ENCODE measurements around the gene USP17L5.
"Not testable (repeated sequence)": the region's sequence is repeated elsewhere in the genome, so short reads cannot be mapped to it uniquely, and the experiment has no call there.

The USP17L5 gene, protein sequence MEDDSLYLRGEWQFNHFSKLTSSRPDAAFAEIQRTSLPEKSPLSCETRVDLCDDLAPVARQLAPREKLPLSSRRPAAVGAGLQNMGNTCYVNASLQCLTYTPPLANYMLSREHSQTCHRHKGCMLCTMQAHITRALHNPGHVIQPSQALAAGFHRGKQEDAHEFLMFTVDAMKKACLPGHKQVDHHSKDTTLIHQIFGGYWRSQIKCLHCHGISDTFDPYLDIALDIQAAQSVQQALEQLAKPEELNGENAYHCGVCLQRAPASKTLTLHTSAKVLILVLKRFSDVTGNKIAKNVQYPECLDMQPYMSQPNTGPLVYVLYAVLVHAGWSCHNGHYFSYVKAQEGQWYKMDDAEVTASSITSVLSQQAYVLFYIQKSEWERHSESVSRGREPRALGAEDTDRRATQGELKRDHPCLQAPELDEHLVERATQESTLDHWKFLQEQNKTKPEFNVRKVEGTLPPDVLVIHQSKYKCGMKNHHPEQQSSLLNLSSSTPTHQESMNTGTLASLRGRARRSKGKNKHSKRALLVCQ

DNA sequence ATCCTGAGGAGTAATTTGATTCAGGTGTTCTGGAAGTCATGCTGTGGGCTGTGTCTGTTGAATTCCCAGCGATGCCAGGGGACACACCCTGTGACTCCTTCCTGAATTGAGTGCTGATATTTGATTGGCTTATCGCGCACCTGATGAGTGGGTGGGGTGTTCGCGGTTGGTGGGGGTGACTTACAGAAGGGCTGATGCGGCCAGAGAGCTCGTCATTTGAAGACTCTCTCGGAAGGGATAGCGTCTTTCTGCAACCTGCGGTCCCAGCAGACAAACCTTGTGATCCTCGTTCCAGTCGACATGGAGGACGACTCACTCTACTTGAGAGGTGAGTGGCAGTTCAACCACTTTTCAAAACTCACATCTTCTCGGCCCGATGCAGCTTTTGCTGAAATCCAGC lies at the start of gene USP17L5:
TSS of gene USP17L5 (plus strand) at position 301 of the 400 bp plus-strand sequence. CDS start at position 301, 0 bp downstream.
- not testable (repeated sequence) for DNase-seq (ENCODE audit: low spot score)

DNA sequence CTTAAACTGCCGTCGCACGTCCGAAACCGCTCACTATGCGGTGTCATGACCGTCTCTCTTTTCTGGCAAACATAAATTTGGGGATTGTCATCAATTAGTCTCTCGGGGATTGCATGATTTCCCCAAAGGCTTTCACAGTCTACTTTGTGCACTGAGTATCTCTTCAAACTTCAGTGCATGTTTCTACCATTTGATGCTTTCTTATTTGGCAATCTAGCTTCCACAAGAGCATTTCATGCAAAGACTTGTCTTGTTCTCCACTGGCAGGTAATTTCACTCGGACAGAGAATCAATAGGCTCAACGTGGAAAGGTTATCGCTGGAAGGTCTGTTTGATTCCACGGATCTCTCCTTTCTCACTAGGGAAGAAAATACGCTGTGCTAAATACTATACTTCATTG lies 15.0 kb upstream of the USP17L5 start:
- not testable (repeated sequence) for DNase-seq (ENCODE audit: low spot score)

DNA sequence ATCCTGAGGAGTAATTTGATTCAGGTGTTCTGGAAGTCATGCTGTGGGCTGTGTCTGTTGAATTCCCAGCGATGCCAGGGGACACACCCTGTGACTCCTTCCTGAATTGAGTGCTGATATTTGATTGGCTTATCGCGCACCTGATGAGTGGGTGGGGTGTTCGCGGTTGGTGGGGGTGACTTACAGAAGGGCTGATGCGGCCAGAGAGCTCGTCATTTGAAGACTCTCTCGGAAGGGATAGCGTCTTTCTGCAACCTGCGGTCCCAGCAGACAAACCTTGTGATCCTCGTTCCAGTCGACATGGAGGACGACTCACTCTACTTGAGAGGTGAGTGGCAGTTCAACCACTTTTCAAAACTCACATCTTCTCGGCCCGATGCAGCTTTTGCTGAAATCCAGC lies 14.3 kb upstream of the USP17L5 start, which contains the start of gene USP17L24:
TSS of gene USP17L24 (plus strand) at position 301 of the 400 bp plus-strand sequence. CDS start at position 301, 0 bp downstream.
- not testable (repeated sequence) for DNase-seq (ENCODE audit: low spot score)

DNA sequence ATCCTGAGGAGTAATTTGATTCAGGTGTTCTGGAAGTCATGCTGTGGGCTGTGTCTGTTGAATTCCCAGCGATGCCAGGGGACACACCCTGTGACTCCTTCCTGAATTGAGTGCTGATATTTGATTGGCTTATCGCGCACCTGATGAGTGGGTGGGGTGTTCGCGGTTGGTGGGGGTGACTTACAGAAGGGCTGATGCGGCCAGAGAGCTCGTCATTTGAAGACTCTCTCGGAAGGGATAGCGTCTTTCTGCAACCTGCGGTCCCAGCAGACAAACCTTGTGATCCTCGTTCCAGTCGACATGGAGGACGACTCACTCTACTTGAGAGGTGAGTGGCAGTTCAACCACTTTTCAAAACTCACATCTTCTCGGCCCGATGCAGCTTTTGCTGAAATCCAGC lies 9.6 kb upstream of the USP17L5 start, which contains the start of gene USP17L25:
TSS of gene USP17L25 (plus strand) at position 301 of the 400 bp plus-strand sequence. CDS start at position 301, 0 bp downstream.
- DNase-seq (ENCODE audit: low spot score), result not testable (repeated sequence)

DNA sequence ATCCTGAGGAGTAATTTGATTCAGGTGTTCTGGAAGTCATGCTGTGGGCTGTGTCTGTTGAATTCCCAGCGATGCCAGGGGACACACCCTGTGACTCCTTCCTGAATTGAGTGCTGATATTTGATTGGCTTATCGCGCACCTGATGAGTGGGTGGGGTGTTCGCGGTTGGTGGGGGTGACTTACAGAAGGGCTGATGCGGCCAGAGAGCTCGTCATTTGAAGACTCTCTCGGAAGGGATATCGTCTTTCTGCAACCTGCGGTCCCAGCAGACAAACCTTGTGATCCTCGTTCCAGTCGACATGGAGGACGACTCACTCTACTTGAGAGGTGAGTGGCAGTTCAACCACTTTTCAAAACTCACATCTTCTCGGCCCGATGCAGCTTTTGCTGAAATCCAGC lies 4.8 kb upstream of the USP17L5 start, which contains the start of gene USP17L26:
TSS of gene USP17L26 (plus strand) at position 301 of the 400 bp plus-strand sequence. CDS start at position 301, 0 bp downstream.
- not testable (repeated sequence) for DNase-seq (ENCODE audit: low spot score)

DNA sequence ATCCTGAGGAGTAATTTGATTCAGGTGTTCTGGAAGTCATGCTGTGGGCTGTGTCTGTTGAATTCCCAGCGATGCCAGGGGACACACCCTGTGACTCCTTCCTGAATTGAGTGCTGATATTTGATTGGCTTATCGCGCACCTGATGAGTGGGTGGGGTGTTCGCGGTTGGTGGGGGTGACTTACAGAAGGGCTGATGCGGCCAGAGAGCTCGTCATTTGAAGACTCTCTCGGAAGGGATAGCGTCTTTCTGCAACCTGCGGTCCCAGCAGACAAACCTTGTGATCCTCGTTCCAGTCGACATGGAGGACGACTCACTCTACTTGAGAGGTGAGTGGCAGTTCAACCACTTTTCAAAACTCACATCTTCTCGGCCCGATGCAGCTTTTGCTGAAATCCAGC lies 4.6 kb downstream of the USP17L5 start, which contains the start of gene USP17L27:
TSS of gene USP17L27 (plus strand) at position 301 of the 400 bp plus-strand sequence. CDS start at position 301, 0 bp downstream.
- not testable (repeated sequence) for DNase-seq (ENCODE audit: low spot score)

DNA sequence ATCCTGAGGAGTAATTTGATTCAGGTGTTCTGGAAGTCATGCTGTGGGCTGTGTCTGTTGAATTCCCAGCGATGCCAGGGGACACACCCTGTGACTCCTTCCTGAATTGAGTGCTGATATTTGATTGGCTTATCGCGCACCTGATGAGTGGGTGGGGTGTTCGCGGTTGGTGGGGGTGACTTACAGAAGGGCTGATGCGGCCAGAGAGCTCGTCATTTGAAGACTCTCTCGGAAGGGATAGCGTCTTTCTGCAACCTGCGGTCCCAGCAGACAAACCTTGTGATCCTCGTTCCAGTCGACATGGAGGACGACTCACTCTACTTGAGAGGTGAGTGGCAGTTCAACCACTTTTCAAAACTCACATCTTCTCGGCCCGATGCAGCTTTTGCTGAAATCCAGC lies 9.4 kb downstream of the USP17L5 start, which contains the start of gene USP17L28:
TSS of gene USP17L28 (plus strand) at position 301 of the 400 bp plus-strand sequence. CDS start at position 301, 0 bp downstream.
- not testable (repeated sequence) for DNase-seq (ENCODE audit: low spot score)

DNA sequence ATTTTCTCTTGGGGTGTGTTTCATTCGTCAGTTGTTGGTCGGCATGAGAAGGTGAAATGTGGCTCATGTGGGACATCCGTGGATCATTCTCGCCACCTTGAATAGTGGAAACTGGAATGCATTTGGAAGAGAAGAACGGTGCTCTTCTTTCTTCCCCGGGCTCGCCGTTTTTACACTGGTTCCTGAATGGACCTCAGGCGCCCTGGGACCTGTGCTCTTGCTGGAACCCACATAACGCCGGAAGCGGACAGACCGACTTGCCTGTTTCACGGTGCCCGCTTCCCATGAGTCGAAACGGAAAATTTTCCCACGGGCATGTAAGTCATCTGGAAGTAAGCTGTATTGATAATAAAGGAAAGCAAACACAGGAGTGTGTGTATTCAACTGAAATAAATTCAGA lies 11.7 kb downstream of the USP17L5 start:
- DNase-seq (ENCODE audit: low spot score), result not testable (repeated sequence)

DNA sequence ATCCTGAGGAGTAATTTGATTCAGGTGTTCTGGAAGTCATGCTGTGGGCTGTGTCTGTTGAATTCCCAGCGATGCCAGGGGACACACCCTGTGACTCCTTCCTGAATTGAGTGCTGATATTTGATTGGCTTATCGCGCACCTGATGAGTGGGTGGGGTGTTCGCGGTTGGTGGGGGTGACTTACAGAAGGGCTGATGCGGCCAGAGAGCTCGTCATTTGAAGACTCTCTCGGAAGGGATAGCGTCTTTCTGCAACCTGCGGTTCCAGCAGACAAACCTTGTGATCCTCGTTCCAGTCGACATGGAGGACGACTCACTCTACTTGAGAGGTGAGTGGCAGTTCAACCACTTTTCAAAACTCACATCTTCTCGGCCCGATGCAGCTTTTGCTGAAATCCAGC lies 14.1 kb downstream of the USP17L5 start, which contains the start of gene USP17L29:
TSS of gene USP17L29 (plus strand) at position 301 of the 400 bp plus-strand sequence. CDS start at position 301, 0 bp downstream.
- DNase-seq (ENCODE audit: low spot score), result not testable (repeated sequence)

DNA sequence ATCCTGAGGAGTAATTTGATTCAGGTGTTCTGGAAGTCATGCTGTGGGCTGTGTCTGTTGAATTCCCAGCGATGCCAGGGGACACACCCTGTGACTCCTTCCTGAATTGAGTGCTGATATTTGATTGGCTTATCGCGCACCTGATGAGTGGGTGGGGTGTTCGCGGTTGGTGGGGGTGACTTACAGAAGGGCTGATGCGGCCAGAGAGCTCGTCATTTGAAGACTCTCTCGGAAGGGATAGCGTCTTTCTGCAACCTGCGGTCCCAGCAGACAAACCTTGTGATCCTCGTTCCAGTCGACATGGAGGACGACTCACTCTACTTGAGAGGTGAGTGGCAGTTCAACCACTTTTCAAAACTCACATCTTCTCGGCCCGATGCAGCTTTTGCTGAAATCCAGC lies 23.6 kb downstream of the USP17L5 start, which contains the start of gene USP17L30:
TSS of gene USP17L30 (plus strand) at position 301 of the 400 bp plus-strand sequence. CDS start at position 301, 0 bp downstream.
- DNase-seq (ENCODE audit: low spot score), result not testable (repeated sequence)

DNA sequence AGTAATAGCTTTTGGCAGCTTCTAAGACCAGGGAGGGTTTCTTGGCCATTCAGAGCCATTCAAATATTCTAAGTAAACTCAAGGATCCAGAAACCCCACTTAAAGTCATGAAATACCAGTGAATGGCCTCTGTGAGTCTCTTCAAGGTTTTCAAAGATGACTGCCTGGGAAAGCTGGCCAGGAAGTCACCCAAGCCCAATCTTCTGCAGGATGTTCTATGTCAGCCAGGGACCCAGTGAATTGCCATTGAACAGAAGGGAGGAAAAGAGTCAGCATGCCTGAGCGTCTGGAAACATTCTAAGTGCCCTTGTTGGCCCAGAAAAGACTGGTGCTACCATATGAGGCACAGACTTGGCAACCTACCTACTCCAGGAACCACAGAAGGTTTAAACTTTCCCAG lies 40.7 kb downstream of the USP17L5 start:
- DNase-seq (ENCODE audit: low spot score), result not testable (repeated sequence)

DNA sequence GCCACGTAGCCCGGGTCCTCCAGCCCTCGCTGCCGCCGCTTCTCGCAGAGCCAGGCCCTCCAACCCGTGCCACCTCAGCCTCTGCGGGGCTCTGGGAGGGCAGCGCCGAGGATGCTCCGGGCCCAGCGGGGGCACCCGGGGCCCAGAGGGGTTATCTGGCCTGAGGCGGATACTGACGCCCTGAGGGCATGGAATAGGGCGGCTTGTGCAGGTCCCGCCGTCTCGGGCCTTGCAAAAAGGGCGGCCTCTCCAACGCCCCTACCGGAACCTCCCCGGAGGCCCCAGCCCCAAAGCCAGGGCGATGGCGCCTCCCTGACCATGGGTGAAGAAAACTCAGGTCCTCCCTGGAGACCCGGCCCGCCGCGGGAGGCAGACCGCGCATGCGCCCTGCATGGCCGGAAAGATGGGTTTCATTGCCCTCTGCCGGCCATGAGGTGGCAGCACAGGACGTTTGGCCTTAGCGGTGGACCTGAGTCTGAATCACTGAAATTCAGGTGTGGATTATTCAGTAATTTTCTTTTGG lies 41.9 kb downstream of the USP17L5 start:
- peak; percentile 10 for DNase-seq (ENCODE audit: low spot score)

DNA sequence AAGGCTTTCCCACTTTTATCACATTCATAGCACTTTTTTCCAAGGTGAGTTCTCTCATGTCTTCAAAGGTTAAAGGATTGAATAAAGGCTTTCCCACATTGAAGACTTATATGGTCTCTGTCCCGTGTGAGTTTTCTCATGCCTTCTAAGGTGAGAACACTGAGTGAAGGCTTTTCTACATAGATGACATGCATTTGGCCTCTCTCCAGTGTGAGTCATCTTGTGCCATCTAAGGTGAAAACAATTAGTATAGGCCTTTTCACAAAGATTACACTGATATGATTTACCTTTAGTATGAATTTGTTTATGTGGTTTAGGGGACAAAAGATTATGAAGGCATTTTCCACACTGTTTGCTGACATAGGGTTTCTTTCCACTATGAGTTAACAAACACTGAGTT lies 44.9 kb downstream of the USP17L5 start:
- peak; percentile 20 for DNase-seq (ENCODE audit: low spot score)

DNA sequence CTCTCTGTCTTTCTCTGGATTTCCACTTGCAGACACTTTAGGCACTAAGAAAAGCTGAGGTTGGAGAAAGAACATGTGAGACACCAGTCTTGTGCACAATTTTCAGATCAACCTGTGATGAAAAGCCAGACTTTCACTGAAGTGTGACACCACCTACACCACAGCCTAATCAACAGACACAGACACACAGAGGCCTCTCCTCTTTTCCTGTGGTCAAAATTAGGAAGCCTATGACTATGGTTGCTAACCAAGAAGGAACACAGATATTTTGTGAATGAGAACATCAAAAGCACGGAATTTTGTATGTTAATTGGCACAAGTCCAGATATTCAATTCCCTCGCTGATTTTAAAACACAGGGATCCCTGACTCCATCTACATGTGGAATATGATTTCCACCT lies 49.8 kb downstream of the USP17L5 start:
- DNase-seq (ENCODE audit: low spot score), result peak; percentile 47

Measured in kidney tubule cell (primary cell).